Right cardiac atrium (tissue), 5 donors: ENCODE data around the gene PARG. TPM values are rescaled to one million over a fixed set of nuclear protein-coding genes. Genes with fewer than 3 reads are reported as not detected.

ENCODE experiments used
- ATAC-seq, 2 donors: fragments of 200-7000 bp; cut with Tn5 transposase; one replicate each; pipeline versions ENCODE4 v1.8.0 to v1.9.1; 2020; ENCODE audit warnings: moderate library complexity in 2 of 2, mild to moderate bottlenecking in 1 of 2
- DNase-seq, 3 donors: peaks; one replicate each; pipeline ENCODE4 v3.0.0-alpha.2; 2020
- H3K27ac ChIP-seq: one replicate; pipeline ENCODE4 v1.5.1; 2013; ENCODE audit warnings: mild to moderate bottlenecking, low read length, control low read depth, moderate library complexity
- H3K27me3 ChIP-seq: one replicate; pipeline ENCODE4 v1.6.1; 2013; ENCODE audit not compliant: control insufficient read depth, insufficient read depth
- H3K4me1 ChIP-seq: one replicate; pipeline ENCODE4 v1.6.1; 2013; ENCODE audit warnings: low read length; ENCODE audit not compliant: control insufficient read depth, insufficient read depth
- H3K4me3 ChIP-seq: one replicate; pipeline ENCODE4 v1.5.1; 2013; ENCODE audit warnings: low read length, control low read depth
- H3K9me3 ChIP-seq: one replicate; pipeline ENCODE4 v1.6.1; 2013; ENCODE audit warnings: low read length; ENCODE audit not compliant: control insufficient read depth
- WGBS: extraction: QIAGEN DNeasy Blood & Tissue Kit; methylation state at CpG from one replicate; pipeline ENCODE4 v1.1.7; 2013; 5-methylcytosine and 5-hydroxymethylcytosine counted together
- intact Hi-C, 4 donors: fragments of 100-400 bp; cut with DNase I; formaldehyde crosslinking; loops; one replicate each; pipeline versions ENCODE4 v1.11.0 to v1.14.0; 2022 to 2023
- polyA plus RNA-seq: library from polyadenylated mRNA; stranded (reverse); fragments of 200-250 nt; gene quantifications from one replicate; pipeline ENCODE4 v1.2.3, GENCODE V29; 2013
- total RNA-seq, 4 donors: library from RNA; stranded (reverse); fragmentation: NEBNext Ultra II Directional; extraction: Animal tissue kit (Norgen Biotek cat#: 25700); gene quantifications; one replicate each; pipeline ENCODE4 v1.2.1, GENCODE V29; 2021
- donor health status: healthy with polysubstance abuse.
- donor health status: DM: no; HTN: yes; CAD: no.
- donor health status: DM: no; HTN: no; CAD: no.
- donor health status: DM: no; HTN: yes; CAD: no; lungs with severe emphysema.
- donor health status: DM: yes; HTN: yes; CAD: no.

The PARG gene
- total and polyA plus RNA-seq, 5 donors, result 6.7 to 26.2 (median 25.3) TPM

- no peak overlapping the region for H3K4me3 ChIP-seq
- H3K27me3 ChIP-seq, result no peaks in the 10 kb centered on the region
- no peak overlapping the region for H3K27ac ChIP-seq
- DNase-seq (no peak), ATAC-seq (no peak)
- no peaks in the 10 kb centered on the region for H3K4me1 ChIP-seq
- H3K9me3 ChIP-seq, result no peaks in the 10 kb centered on the region
- 87% methylated on average over 3 of the region's 3 CpGs for WGBS
- intact Hi-C loops, result no loop called here
Measured at GRCh38 chr10:49830016-49830415, 111.8 kb downstream of the PARG start.

GRCh38 chr10:49827297-49827696, 114.5 kb downstream of the PARG start:
- 91% methylated on average over 3 of the region's 3 CpGs for WGBS
- ATAC-seq (no peak), DNase-seq (no peak)
- intact Hi-C loops, result no loop called here
- Histone ChIP-seq H3K27ac (no peak overlapping the region), H3K4me3 (no peak overlapping the region), H3K27me3 (no peaks in the 10 kb centered on the region), H3K9me3 (no peaks in the 10 kb centered on the region), H3K4me1 (no peaks in the 10 kb centered on the region)

DNA sequence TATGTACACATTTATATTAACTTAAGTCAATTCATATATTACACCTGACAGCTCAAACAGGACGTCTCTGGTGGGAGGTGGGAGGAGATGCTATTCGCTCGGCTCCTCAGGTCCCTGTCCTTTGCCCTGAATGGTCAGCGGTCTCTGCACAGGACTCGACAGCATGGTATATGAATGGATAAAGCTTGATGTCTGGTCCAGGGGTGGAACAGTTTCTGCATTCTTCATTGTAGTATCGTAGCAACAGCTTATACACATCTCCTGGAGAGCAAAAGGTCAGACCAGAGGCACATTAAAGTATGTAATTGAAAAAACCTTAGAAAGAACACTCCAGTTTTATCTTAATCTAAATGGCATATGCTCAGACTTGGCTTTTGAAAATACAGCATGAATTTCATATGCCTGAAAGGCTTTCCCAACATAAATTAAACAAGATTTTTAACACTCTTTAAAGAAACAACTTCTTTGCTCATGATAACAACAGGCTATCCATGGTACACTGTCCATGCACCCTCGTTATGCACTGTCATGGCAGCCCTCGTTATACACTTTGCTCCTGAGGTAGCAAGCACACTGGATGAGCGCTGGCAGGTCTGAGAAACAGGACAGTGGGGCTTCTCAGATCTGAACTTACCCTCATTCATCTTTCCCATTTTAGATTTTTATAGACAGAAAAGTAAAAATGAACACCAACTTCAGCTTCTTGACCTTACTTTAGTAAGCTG, 122.4 kb downstream of the PARG start:
- intact Hi-C loops, result no loop called here
- DNase-seq, result no peak
- ATAC-seq, result no peak
- no peaks in the 10 kb centered on the region for H3K9me3 ChIP-seq
- no peak overlapping the region for H3K4me3 ChIP-seq
- H3K27ac ChIP-seq, result no peak overlapping the region
- H3K4me1 ChIP-seq, result no peaks in the 10 kb centered on the region
- no peaks in the 10 kb centered on the region for H3K27me3 ChIP-seq
- WGBS, result 78% methylated on average over 9 of the region's 9 CpGs

DNA sequence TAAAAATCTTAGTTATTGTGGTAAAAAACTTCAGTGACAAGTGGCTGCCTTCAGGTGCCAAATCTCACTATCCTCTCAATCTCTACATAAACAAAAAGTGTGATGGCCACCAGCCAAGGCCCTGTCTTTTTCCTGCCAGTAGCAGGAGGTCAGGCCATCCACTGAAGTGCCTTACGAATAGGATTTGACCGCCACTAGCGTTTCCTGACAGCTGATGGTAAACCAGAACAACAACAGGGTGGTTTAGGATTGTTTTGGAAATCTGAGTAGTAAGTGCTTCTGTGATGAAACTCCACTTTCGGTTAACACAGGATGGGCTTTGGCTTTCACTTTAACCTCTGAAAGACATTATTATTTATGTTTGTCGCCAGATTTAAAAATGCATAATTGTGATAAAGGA, 124.0 kb downstream of the PARG start:
- H3K27ac ChIP-seq, result no peak overlapping the region
- peak in 1 of 3 donors; percentile 48 for DNase-seq
- ATAC-seq, result no peak

DNA sequence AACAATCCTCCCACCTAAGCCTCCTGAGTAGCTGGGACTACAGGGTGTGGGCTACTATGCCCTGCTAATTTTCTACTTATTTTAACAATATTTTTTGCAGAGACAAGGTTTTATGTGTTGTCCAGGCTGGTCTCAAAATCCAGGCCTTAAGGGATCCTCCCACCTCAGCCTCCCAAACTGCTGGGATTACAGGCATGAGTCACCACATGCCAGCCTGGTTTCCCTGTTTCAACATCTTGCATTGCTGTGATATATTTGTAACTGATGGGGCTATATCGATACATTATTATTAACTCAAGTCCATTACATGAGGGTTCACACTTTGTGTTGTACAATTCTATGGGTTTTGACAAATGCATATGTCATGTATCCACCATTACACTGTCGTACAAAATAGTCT, 137.8 kb downstream of the PARG start:
- no peak for DNase-seq
- WGBS, result 94% methylated on average over 2 of the region's 2 CpGs
- ATAC-seq, result no peak

More for the DNA sequence above, 124.0 kb downstream of the PARG start:
- Histone ChIP-seq H3K4me3 (no peak overlapping the region), H3K4me1 (no peaks in the 10 kb centered on the region), H3K9me3 (no peaks in the 10 kb centered on the region), H3K27me3 (no peaks in the 10 kb centered on the region)
- WGBS, result 64% methylated on average over 5 of the region's 5 CpGs
- intact Hi-C loops, result no loop called here

GRCh38 chr10:49798275-49798674, 143.6 kb downstream of the PARG start:
- Histone ChIP-seq H3K27ac (no peak overlapping the region), H3K9me3 (no peaks in the 10 kb centered on the region), H3K4me3 (no peak overlapping the region), H3K27me3 (no peaks in the 10 kb centered on the region), H3K4me1 (no peaks in the 10 kb centered on the region)
- ATAC-seq, result no peak
- intact Hi-C loops, result no loop called here
- WGBS, result 87% methylated on average over 4 of the region's 4 CpGs
- no peak for DNase-seq

More for the DNA sequence above, 137.8 kb downstream of the PARG start:
- intact Hi-C loops, result no loop called here
- H3K27ac ChIP-seq, result no peak overlapping the region
- no peaks in the 10 kb centered on the region for H3K9me3 ChIP-seq
- no peak overlapping the region for H3K4me3 ChIP-seq
- H3K27me3 ChIP-seq, result no peaks in the 10 kb centered on the region
- H3K4me1 ChIP-seq, result no peaks in the 10 kb centered on the region

DNA sequence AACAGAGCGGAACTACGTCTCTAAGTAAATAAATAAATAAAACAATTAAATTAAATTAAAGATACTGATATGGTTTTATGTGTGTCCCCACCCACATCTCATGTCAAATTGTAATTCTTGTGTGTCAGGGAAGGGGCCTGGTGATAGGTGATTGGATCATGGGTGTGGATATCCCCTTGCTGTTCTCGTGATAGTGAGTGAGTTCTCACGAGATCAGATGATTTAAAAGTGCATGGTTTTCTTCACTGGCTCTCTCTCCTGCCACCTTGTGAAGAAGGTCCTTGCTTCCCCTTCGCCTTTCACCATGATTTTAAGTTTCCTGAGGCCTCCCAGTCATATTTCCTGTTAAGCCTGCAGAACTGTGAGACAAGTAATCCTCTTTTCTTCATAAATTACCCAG, 150.7 kb downstream of the PARG start:
- intact Hi-C loops, result no loop called here

GRCh38 chr10:49784681-49785080, 157.1 kb downstream of the PARG start:
- H3K4me3 ChIP-seq, result no peak overlapping the region
- peaks cover 2% of the 10 kb centered on the region for H3K27me3 ChIP-seq
- H3K27ac ChIP-seq, result no peak overlapping the region
- DNase-seq (no peak), ATAC-seq (peak in 1 of 2 donors; percentile 52)
- intact Hi-C loops, result no loop called here
- no peaks in the 10 kb centered on the region for H3K9me3 ChIP-seq
- no peaks in the 10 kb centered on the region for H3K4me1 ChIP-seq
- whole genome bisulfite sequencing, result 35% methylated on average over 8 of the region's 8 CpGs

More for the DNA sequence above, 150.7 kb downstream of the PARG start:
- no peak overlapping the region for H3K4me3 ChIP-seq
- ATAC-seq (no peak), DNase-seq (no peak)
- H3K27me3 ChIP-seq, result no peaks in the 10 kb centered on the region
- WGBS, result 66% methylated on average over 5 of the region's 5 CpGs
- H3K4me1 ChIP-seq, result no peaks in the 10 kb centered on the region
- no peak overlapping the region for H3K27ac ChIP-seq
- H3K9me3 ChIP-seq, result no peaks in the 10 kb centered on the region

DNA sequence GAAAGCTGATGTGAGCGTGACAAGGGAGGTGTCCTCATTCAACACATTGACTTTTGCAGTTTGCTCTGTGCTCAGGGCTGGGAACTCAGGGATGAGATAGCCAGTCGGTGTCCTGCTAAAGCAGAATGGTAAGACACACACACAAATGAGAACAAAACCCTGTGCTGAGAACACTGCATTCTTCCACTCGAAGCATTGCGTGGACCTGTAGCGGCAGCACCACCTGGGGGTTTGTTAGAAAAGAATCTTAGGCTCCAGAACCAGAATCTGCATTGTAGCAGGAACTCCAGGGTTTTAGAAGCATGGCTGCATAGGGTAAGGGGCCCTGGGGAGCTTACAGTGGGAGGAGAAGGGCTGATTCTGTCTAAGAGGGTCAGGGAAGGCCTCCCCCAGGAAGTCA, 158.2 kb downstream of the PARG start:
- Histone ChIP-seq H3K27me3 (peaks cover 2% of the 10 kb centered on the region), H3K27ac (no peak overlapping the region), H3K4me1 (no peaks in the 10 kb centered on the region), H3K9me3 (no peaks in the 10 kb centered on the region), H3K4me3 (no peak overlapping the region)
- 72% methylated on average over 5 of the region's 5 CpGs for WGBS
- no peak for ATAC-seq
- intact Hi-C loops, result no loop called here
- DNase-seq, result no peak

- intact Hi-C loops, result no loop called here
- Histone ChIP-seq H3K27ac (no peak overlapping the region), H3K4me1 (no peaks in the 10 kb centered on the region), H3K27me3 (peaks cover 2% of the 10 kb centered on the region), H3K4me3 (no peak overlapping the region), H3K9me3 (no peaks in the 10 kb centered on the region)
- DNase-seq, result no peak
- no peak for ATAC-seq
Measured at GRCh38 chr10:49781247-49781646, 160.6 kb downstream of the PARG start.

GRCh38 chr10:49778197-49778596, 163.6 kb downstream of the PARG start:
- Histone ChIP-seq H3K4me3 (no peak overlapping the region), H3K27ac (no peak overlapping the region), H3K9me3 (no peaks in the 10 kb centered on the region), H3K27me3 (peaks cover 2% of the 10 kb centered on the region), H3K4me1 (no peaks in the 10 kb centered on the region)
- no peak for ATAC-seq
- no peak for DNase-seq
- intact Hi-C loops, result no loop called here
- 79% methylated on average over 3 of the region's 3 CpGs for WGBS

GRCh38 chr10:49776851-49777250, 165.0 kb downstream of the PARG start:
- no peaks in the 10 kb centered on the region for H3K27me3 ChIP-seq
- ATAC-seq, result no peak
- H3K4me3 ChIP-seq, result no peak overlapping the region
- no peak overlapping the region for H3K27ac ChIP-seq
- WGBS, result 77% methylated on average over 4 of the region's 4 CpGs
- intact Hi-C loops, result no loop called here
- H3K9me3 ChIP-seq, result no peaks in the 10 kb centered on the region
- no peaks in the 10 kb centered on the region for H3K4me1 ChIP-seq
- DNase-seq, result no peak
